ENCODE measurements around the gene ATXN3.
A peak's percentile ranks its signal among the peaks of the same experiment; 100 is the strongest.

GRCh38 chr14:92106143-92106926 lies at the start of gene ATXN3:
- TF ChIP-seq POLR2A (IDR thresholded peaks at IDR 0.05; ENCODE audit: low read length) (peak; percentile 57), GATA1 (IDR thresholded peaks at IDR 0.05; ENCODE audit: low read depth, low read length) (no peak)

All from erythroblast (primary cell).